ENCODE measurements around the gene LRRFIP1.
A peak's percentile ranks its signal among the peaks of the same experiment; 100 is the strongest.

DNA sequence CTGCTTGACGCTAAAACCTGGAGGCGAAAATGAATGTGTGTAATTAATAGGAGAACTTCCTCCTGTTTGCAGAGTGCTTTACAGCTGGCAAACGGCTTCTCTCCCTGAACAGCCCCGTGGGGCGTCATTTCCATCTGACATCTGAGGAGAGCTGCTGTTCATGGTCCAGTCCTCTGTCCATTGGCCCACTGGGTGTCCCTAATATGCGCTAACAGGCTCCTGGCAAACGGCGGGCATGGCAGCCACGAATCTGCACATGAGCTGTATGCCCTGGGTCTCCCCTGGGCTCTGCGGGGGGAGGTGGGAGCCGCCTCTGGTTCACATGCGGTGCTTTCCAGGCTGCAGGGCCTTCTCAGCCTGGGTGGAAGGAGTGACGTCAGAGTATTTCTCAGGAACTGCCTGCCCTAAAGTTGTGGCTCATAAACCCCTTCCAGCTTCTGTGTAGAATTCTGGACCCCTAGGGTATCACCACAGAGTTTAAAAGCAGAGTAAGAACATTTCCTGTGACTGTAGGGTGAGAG lies 73.2 kb downstream of the LRRFIP1 start:
- TF ChIP-seq POLR2A (IDR thresholded peaks at IDR 0.05), result peak in 1 of 2 donors; percentile 20
- TF ChIP-seq, protein P1, sequence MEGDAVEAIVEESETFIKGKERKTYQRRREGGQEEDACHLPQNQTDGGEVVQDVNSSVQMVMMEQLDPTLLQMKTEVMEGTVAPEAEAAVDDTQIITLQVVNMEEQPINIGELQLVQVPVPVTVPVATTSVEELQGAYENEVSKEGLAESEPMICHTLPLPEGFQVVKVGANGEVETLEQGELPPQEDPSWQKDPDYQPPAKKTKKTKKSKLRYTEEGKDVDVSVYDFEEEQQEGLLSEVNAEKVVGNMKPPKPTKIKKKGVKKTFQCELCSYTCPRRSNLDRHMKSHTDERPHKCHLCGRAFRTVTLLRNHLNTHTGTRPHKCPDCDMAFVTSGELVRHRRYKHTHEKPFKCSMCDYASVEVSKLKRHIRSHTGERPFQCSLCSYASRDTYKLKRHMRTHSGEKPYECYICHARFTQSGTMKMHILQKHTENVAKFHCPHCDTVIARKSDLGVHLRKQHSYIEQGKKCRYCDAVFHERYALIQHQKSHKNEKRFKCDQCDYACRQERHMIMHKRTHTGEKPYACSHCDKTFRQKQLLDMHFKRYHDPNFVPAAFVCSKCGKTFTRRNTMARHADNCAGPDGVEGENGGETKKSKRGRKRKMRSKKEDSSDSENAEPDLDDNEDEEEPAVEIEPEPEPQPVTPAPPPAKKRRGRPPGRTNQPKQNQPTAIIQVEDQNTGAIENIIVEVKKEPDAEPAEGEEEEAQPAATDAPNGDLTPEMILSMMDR (IDR thresholded peaks at IDR 0.05), result no peak

All from uterus (tissue), 2 donors.